NCI-H2107 (cell line): ENCODE results near the gene RABGEF1.

Source experiments
- DNase-seq: peaks from one replicate; lab custom pipeline; 2025; lab: John Stamatoyannopoulos, UW

The RABGEF1 gene

DNA sequence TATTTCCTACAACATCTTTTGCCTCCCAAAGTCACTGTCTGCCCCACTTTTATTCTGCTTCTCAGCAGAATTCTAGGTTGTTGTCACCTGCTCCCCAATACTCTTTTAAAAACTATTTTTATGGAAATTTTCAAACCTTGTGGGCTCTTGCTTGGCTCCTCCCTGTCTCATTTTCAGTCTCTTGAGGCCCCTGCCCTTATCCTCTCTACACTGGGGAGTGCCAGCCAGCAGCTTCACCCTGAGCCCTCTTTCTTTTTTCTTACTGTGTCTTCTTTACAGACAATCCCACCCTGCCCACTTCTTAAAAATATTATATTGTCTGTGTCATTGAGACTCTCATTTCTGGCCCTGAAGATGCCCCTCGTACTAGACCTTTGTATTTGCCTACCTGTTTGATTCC lies 118.8 kb downstream of the RABGEF1 start:
- no peak for DNase-seq

GRCh38 chr7:66859794-66860645 lies 119.5 kb downstream of the RABGEF1 start:
- no peak for DNase-seq

DNA sequence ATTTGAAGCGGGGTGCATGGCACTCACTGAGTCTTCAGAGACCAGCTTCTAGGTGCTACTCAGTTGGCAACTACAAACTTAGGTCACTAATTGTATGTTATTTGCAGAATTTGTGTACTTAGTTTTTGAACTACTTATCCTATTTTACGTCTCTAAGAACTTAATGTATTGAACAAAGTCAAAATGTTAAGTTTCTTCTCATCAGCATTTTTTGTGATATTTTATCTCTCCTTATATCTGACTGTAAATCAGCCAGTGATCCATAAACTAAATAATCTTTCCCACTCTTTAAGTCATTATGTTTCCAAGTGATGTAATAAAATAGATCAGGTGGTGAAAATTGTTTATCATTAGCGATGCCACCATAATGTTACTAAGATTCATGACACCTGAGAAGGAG lies 120.2 kb downstream of the RABGEF1 start:
- DNase-seq = no peak
